HG03108 (cell line): ENCODE data around the gene C2CD4C.
"Not testable (repeated sequence)": the region's sequence is repeated elsewhere in the genome, so short reads cannot be mapped to it uniquely, and the experiment has no call there.

Experiments used
- ATAC-seq: cut with Tn5 transposase; IDR thresholded peaks from one replicate; pipeline ENCODE4 v1.9.1; 2021; ENCODE audit warnings: moderate library complexity; ENCODE audit not compliant: unreplicated experiment

Gene C2CD4C

GRCh38 chr19:438416-438958 is 29.5 kb upstream of the C2CD4C start:
- ATAC-seq, result no peak

GRCh38 chr19:437041-437440 is 28.1 kb upstream of the C2CD4C start:
- no peak for ATAC-seq

- ATAC-seq, result no peak
These were observed 27.5 kb upstream of the C2CD4C start for GRCh38 chr19:436413-436950.

- no peak for ATAC-seq
These were observed 26.9 kb upstream of the C2CD4C start for GRCh38 chr19:435707-436412.

- no peak for ATAC-seq
These were observed 26.2 kb upstream of the C2CD4C start for GRCh38 chr19:435056-435706.

GRCh38 chr19:434152-434960 is 25.4 kb upstream of the C2CD4C start:
- ATAC-seq, result no peak

- no peak for ATAC-seq
These were observed 21.8 kb upstream of the C2CD4C start for GRCh38 chr19:430701-431100.

- ATAC-seq, result no peak
These were observed 19.2 kb upstream of the C2CD4C start for GRCh38 chr19:428149-428548.

- not testable (repeated sequence) for ATAC-seq
These were observed 18.7 kb upstream of the C2CD4C start for GRCh38 chr19:427675-428074.

GRCh38 chr19:426725-427445 is 17.9 kb upstream of the C2CD4C start:
- no peak for ATAC-seq

- no peak for ATAC-seq
These were observed 16.1 kb upstream of the C2CD4C start for GRCh38 chr19:425056-425455.

- no peak for ATAC-seq
These were observed 15.6 kb upstream of the C2CD4C start for GRCh38 chr19:424546-424945.

- ATAC-seq, result no peak
These were observed 14.9 kb upstream of the C2CD4C start for GRCh38 chr19:423691-424466.

GRCh38 chr19:422917-423226 is 13.9 kb upstream of the C2CD4C start:
- ATAC-seq, result not testable (repeated sequence)

GRCh38 chr19:422213-422916 is 13.4 kb upstream of the C2CD4C start:
- no peak for ATAC-seq

- ATAC-seq, result no peak
These were observed 11.0 kb upstream of the C2CD4C start for GRCh38 chr19:419721-420515.

GRCh38 chr19:418761-419671 is 10.1 kb upstream of the C2CD4C start:
- ATAC-seq, result no peak

GRCh38 chr19:416416-416815 is 7.5 kb upstream of the C2CD4C start:
- no peak for ATAC-seq
